GM20000 (cell line): ENCODE measurements around the gene C3orf20.

ENCODE experiments used
- DNase-seq: peaks from one replicate; pipeline ENCODE4 v3.0.0; 2012; ENCODE audit warnings: low spot score
- TF ChIP-seq, protein P1 (sequence below): IDR thresholded peaks from 2 replicates; pipeline ENCODE4 v1.5.1; 2012; ENCODE audit warnings: mild to moderate bottlenecking, control low read depth; ENCODE audit errors: extremely low read depth, missing control alignments

Gene C3orf20

GRCh38 chr3:14770591-14770990 lies 95.7 kb downstream of the C3orf20 start:
- TF ChIP-seq, protein P1, sequence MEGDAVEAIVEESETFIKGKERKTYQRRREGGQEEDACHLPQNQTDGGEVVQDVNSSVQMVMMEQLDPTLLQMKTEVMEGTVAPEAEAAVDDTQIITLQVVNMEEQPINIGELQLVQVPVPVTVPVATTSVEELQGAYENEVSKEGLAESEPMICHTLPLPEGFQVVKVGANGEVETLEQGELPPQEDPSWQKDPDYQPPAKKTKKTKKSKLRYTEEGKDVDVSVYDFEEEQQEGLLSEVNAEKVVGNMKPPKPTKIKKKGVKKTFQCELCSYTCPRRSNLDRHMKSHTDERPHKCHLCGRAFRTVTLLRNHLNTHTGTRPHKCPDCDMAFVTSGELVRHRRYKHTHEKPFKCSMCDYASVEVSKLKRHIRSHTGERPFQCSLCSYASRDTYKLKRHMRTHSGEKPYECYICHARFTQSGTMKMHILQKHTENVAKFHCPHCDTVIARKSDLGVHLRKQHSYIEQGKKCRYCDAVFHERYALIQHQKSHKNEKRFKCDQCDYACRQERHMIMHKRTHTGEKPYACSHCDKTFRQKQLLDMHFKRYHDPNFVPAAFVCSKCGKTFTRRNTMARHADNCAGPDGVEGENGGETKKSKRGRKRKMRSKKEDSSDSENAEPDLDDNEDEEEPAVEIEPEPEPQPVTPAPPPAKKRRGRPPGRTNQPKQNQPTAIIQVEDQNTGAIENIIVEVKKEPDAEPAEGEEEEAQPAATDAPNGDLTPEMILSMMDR = no peak

GRCh38 chr3:14771593-14772497 lies 96.9 kb downstream of the C3orf20 start:
- TF ChIP-seq, protein P1 = no peak
- DNase-seq = no peak

More at GRCh38 chr3:14770591-14770990, 95.7 kb downstream of the C3orf20 start:
- DNase-seq = no peak

DNA sequence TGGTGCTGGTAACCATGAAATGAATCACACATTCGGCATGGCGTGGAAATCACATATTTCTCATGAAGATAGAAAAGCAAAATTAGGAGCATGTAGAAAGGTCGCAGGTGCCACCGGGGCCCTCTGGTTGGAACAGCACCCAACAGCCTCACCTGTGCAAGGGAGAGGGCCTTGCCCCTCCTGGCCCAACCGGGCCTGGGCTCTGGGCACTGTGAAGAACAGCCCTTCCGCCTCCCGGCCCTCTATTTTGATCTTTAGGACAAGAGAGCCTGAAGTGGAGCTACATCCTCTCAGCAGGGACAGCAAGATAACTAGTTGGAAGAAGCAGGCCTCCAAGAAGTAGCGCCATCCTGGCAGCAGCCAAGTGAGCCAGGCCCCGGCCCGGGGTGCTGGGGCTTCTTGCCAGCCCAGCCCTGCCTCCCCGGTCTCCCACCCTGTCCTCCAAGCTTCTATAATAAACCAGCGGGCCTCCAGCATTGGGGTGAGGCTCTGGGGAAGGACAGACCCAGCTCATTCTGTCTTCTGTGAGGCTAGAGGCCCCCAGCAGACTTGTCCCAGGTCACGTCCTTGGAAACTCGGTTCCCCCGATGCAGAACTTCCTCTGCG lies 97.7 kb downstream of the C3orf20 start:
- TF ChIP-seq, protein P1 = no peak
- DNase-seq = no peak

GRCh38 chr3:14773281-14773680 lies 98.3 kb downstream of the C3orf20 start:
- TF ChIP-seq, protein P1 = no peak
- DNase-seq = no peak

DNA sequence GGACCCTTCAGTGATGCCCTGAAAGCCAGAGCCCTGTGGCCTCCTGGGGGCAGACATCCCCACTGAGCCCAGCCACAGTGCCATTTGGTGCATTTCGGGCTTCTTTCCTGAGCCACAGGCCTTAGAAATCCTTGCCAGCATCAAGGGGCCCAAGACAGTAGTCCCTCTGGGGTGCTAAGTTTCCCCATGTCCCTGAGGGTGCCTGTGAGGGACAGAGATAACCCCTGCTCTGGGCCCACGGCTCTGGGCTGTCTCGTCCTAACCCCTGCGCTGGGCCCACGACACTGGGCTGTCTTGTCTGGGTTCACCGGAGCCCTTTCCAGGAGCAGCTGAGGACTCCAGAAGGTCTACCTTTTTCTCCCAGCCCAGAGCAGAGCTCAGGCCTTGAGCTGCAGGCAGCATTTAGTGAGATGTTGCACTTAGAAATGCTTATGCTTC lies 98.8 kb downstream of the C3orf20 start:
- TF ChIP-seq, protein P1 = no peak

GRCh38 chr3:14774431-14774830 lies 99.5 kb downstream of the C3orf20 start:
- TF ChIP-seq, protein P1 = no peak
- no peak for DNase-seq

More for the DNA sequence above, 98.8 kb downstream of the C3orf20 start:
- no peak for DNase-seq

DNA sequence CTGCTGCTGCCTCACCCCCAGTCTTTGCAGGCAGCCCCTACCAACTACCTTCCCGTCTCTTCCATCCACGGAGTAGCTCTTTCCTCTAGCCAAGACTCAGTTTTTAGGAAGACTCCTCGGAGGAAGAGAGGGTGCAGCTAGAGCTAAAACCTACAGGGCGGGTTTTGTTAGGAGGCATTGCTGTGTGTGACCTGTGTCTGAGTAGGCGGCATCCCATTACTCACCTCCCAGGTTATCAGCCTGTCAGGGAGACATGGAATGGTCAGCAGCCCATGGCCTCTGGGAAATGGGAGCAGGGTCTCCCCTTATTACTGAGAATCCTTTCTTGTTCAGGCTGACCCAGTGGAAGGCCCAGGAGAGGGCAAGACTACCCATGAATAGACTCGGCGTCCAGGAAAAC lies 100.1 kb downstream of the C3orf20 start:
- TF ChIP-seq, protein P1 = no peak
- DNase-seq = no peak
